ENCODE measurements around the gene ZIC1. TPM values are rescaled to one million over a fixed set of nuclear protein-coding genes. Genes with fewer than 3 reads are reported as not detected.

Gene ZIC1
- polyA plus RNA-seq, 1 donor (not counting 4 experiments of a cell fraction or from before 2014, with no cell fraction given) = not detected

GRCh38 chr3:147422196-147422595 lies 13.0 kb downstream of the ZIC1 start:
- H3K27ac ChIP-seq (ENCODE audit: control insufficient read depth, insufficient read depth, low read length) = no peak overlapping the region
- H3K4me3 ChIP-seq (ENCODE audit: control insufficient read depth in 2 of 3, extremely low read depth in 1 of 3, insufficient read depth in 2 of 3, low read depth in 1 of 3, low read length in 3 of 3) = no peak overlapping the region
- H3K4me1 ChIP-seq (ENCODE audit: control insufficient read depth, extremely low read depth, insufficient read depth, low read length) = no peaks in the 10 kb centered on the region
- peaks cover 6% of the 10 kb centered on the region for H3K9me3 ChIP-seq (ENCODE audit: control insufficient read depth, low read depth, low read length)
- peaks cover 79% of the 10 kb centered on the region for H3K27me3 ChIP-seq (ENCODE audit: control insufficient read depth, extremely low read depth, insufficient read depth, low read length)
- no peak overlapping the region for H3K4me2 ChIP-seq (ENCODE audit: control insufficient read depth, extremely low read depth, insufficient read depth, low read depth, low read length)
- DNase-seq (ENCODE audit: low read depth, low spot score) (no peak), FAIRE-seq (no peak)
- H4K20me1 ChIP-seq (ENCODE audit: control insufficient read depth, extremely low read depth, insufficient read depth, low read length) = no peaks in the 10 kb centered on the region
- TF ChIP-seq EZH2 (IDR thresholded peaks at IDR 0.05; ENCODE audit: low read length) = no peak
- no peak for TF ChIP-seq CTCF (optimal IDR thresholded peaks at IDR 0.05 in 1 of 3, IDR thresholded peaks at IDR 0.05 in 1 of 3, conservative IDR thresholded peaks at IDR 0.05 in 1 of 3; ENCODE audit: extremely low read depth in 1 of 3, insufficient read depth in 2 of 3, low read length in 3 of 3)
- H3K9me1 ChIP-seq (ENCODE audit: control insufficient read depth, extremely low read depth, insufficient read depth, low read length) = no peaks in the 10 kb centered on the region
- no peak overlapping the region for H3K9ac ChIP-seq (ENCODE audit: control insufficient read depth, extremely low read depth, insufficient read depth, low read length)
- no peak overlapping the region for H2AFZ ChIP-seq (ENCODE audit: control insufficient read depth, low read length)
- H3K36me3 ChIP-seq (ENCODE audit: control insufficient read depth in 2 of 2, extremely low read depth in 1 of 2, insufficient read depth in 2 of 2, low read length in 2 of 2) = no peaks in the 10 kb centered on the region
- dilution Hi-C loops (cut with MboI; ENCODE audit: extremely low pct_ligation_motif_present, low sequenced_read_pairs) = no loop called here
- H3K79me2 ChIP-seq (ENCODE audit: control insufficient read depth, insufficient read depth, low read length) = no peaks in the 10 kb centered on the region

- no peaks in the 10 kb centered on the region for H3K36me3 ChIP-seq (ENCODE audit: control insufficient read depth in 2 of 2, extremely low read depth in 1 of 2, insufficient read depth in 2 of 2, low read length in 2 of 2)
- no peak overlapping the region for H3K4me2 ChIP-seq (ENCODE audit: control insufficient read depth, extremely low read depth, insufficient read depth, low read depth, low read length)
Observed at GRCh38 chr3:147422601-147423536, 13.7 kb downstream of the ZIC1 start.

More at GRCh38 chr3:147422601-147423536, 13.7 kb downstream of the ZIC1 start:
- DNase-seq (ENCODE audit: low read depth, low spot score) (no peak), FAIRE-seq (no peak)
- no peaks in the 10 kb centered on the region for H3K79me2 ChIP-seq (ENCODE audit: control insufficient read depth, insufficient read depth, low read length)
- H3K27ac ChIP-seq (ENCODE audit: control insufficient read depth, insufficient read depth, low read length) = no peak overlapping the region
- dilution Hi-C loops (cut with MboI; ENCODE audit: extremely low pct_ligation_motif_present, low sequenced_read_pairs) = no loop called here
- H3K9me1 ChIP-seq (ENCODE audit: control insufficient read depth, extremely low read depth, insufficient read depth, low read length) = no peaks in the 10 kb centered on the region
- H3K9ac ChIP-seq (ENCODE audit: control insufficient read depth, extremely low read depth, insufficient read depth, low read length) = no peak overlapping the region
- no peak for TF ChIP-seq CTCF (optimal IDR thresholded peaks at IDR 0.05 in 1 of 3, IDR thresholded peaks at IDR 0.05 in 1 of 3, conservative IDR thresholded peaks at IDR 0.05 in 1 of 3; ENCODE audit: extremely low read depth in 1 of 3, insufficient read depth in 2 of 3, low read length in 3 of 3)
- no peak for TF ChIP-seq EZH2 (IDR thresholded peaks at IDR 0.05; ENCODE audit: low read length)
- peaks cover 74% of the 10 kb centered on the region for H3K27me3 ChIP-seq (ENCODE audit: control insufficient read depth, extremely low read depth, insufficient read depth, low read length)
- H3K4me3 ChIP-seq (ENCODE audit: control insufficient read depth in 2 of 3, extremely low read depth in 1 of 3, insufficient read depth in 2 of 3, low read depth in 1 of 3, low read length in 3 of 3) = no peak overlapping the region
- no peaks in the 10 kb centered on the region for H3K4me1 ChIP-seq (ENCODE audit: control insufficient read depth, extremely low read depth, insufficient read depth, low read length)
- H2AFZ ChIP-seq (ENCODE audit: control insufficient read depth, low read length) = no peak overlapping the region
- H3K9me3 ChIP-seq (ENCODE audit: control insufficient read depth, low read depth, low read length) = peaks cover 6% of the 10 kb centered on the region
- no peaks in the 10 kb centered on the region for H4K20me1 ChIP-seq (ENCODE audit: control insufficient read depth, extremely low read depth, insufficient read depth, low read length)

Measured in keratinocyte (primary cell).